Trophoblast cell (in vitro differentiated cells and primary cell): ENCODE measurements around the gene GAPDHS.
A peak's percentile ranks its signal among the peaks of the same experiment; 100 is the strongest.

Source experiments
- DNase-seq, 2 donors: peaks; one replicate each; pipeline ENCODE4 v3.0.0-alpha.2; 2016
- H2AFZ ChIP-seq: 2 replicates; pipeline ENCODE4 v1.6.1; 2013; ENCODE audit warnings: low read length, moderate library complexity, mild to moderate bottlenecking; ENCODE audit not compliant: insufficient read depth, poor library complexity
- H2AK5ac ChIP-seq: 2 replicates; pipeline ENCODE4 v1.6.1; 2013; ENCODE audit warnings: mild to moderate bottlenecking, low read length
- H2BK120ac ChIP-seq: 2 replicates; pipeline ENCODE4 v1.6.1; 2013; ENCODE audit warnings: low read length, mild to moderate bottlenecking, moderate library complexity; ENCODE audit not compliant: insufficient read depth, poor library complexity
- H2BK12ac ChIP-seq: 2 replicates; pipeline ENCODE4 v1.6.1; 2013; ENCODE audit warnings: mild to moderate bottlenecking, low read length, moderate library complexity
- H2BK5ac ChIP-seq: 2 replicates; pipeline ENCODE4 v1.6.1; 2013; ENCODE audit warnings: low read length, low read depth, moderate library complexity, mild to moderate bottlenecking; ENCODE audit not compliant: poor library complexity
- H3K14ac ChIP-seq: 2 replicates; pipeline ENCODE4 v1.6.1; 2013; ENCODE audit warnings: mild to moderate bottlenecking, low read length
- H3K18ac ChIP-seq: 2 replicates; pipeline ENCODE4 v1.6.1; 2013; ENCODE audit warnings: mild to moderate bottlenecking, low read length
- H3K23ac ChIP-seq: 2 replicates; pipeline ENCODE4 v1.6.1; 2013; ENCODE audit warnings: low read length
- H3K27ac ChIP-seq: 2 replicates; pipeline ENCODE4 v1.5.1; 2013; ENCODE audit warnings: low read depth, mild to moderate bottlenecking, inconsistent platforms, low read length, moderate library complexity
- H3K27me3 ChIP-seq: 2 replicates; pipeline ENCODE4 v1.6.1; 2013; ENCODE audit warnings: inconsistent platforms, mild to moderate bottlenecking, low read length, moderate library complexity; ENCODE audit not compliant: insufficient read depth
- H3K36me3 ChIP-seq, 2 experiments: 1 replicate in 1 of 2; 2 replicates in 1 of 2; pipeline ENCODE4 v1.6.1; 2013; ENCODE audit warnings: low read length in 2 of 2, mild to moderate bottlenecking in 2 of 2, moderate library complexity in 1 of 2; ENCODE audit not compliant: insufficient read depth in 2 of 2, control insufficient read depth in 1 of 2
- H3K4ac ChIP-seq: 2 replicates; pipeline ENCODE4 v1.6.1; 2013; ENCODE audit warnings: low read depth, mild to moderate bottlenecking, low read length, moderate library complexity
- H3K4me1 ChIP-seq, 2 experiments: 1 replicate in 1 of 2; 2 replicates in 1 of 2; pipeline ENCODE4 v1.6.1; 2013; ENCODE audit warnings: low read length in 2 of 2, mild to moderate bottlenecking in 2 of 2, moderate library complexity in 1 of 2; ENCODE audit not compliant: insufficient read depth in 2 of 2, control insufficient read depth in 1 of 2
- H3K4me2 ChIP-seq: 2 replicates; pipeline ENCODE4 v1.6.1; 2013; ENCODE audit warnings: inconsistent platforms, mild to moderate bottlenecking, low read length, moderate library complexity
- H3K4me3 ChIP-seq: 2 replicates; pipeline ENCODE4 v1.5.1; 2013; ENCODE audit warnings: mild to moderate bottlenecking, low read depth, low read length, inconsistent platforms
- H3K79me1 ChIP-seq: one replicate; pipeline ENCODE4 v1.6.1; 2013; ENCODE audit warnings: low read length
- H3K79me2 ChIP-seq: 2 replicates; pipeline ENCODE4 v1.6.1; 2013; ENCODE audit warnings: low read length, mild to moderate bottlenecking; ENCODE audit not compliant: control insufficient read depth, insufficient read depth, poor library complexity
- H3K9ac ChIP-seq: 2 replicates; pipeline ENCODE4 v1.6.1; 2013; ENCODE audit warnings: mild to moderate bottlenecking, low read length
- H3K9me3 ChIP-seq: 2 replicates; pipeline ENCODE4 v1.6.1; 2013; ENCODE audit warnings: low read depth, mild to moderate bottlenecking, control low read depth, inconsistent platforms, low read length; ENCODE audit not compliant: insufficient read depth
- H4K12ac ChIP-seq: 2 replicates; pipeline ENCODE4 v1.6.1; 2013; ENCODE audit warnings: low read depth, mild to moderate bottlenecking, low read length, moderate library complexity
- H4K8ac ChIP-seq: 2 replicates; pipeline ENCODE4 v1.6.1; 2013; ENCODE audit warnings: low read depth, mild to moderate bottlenecking, low read length, moderate library complexity
- H4K91ac ChIP-seq: one replicate; pipeline ENCODE4 v1.6.1; 2013; ENCODE audit warnings: low read depth, mild to moderate bottlenecking, low read length, moderate library complexity
- WGBS: extraction: QIAGEN DNeasy Blood & Tissue Kit; methylation state at CpG from one replicate; pipeline ENCODE4 v1.1.7; 2013; ENCODE audit warnings: missing lambda C conversion rate; ENCODE audit not compliant: insufficient read length, insufficient coverage; ENCODE audit errors: extremely low coverage; 5-methylcytosine and 5-hydroxymethylcytosine counted together

The GAPDHS gene

GRCh38 chr19:35549879-35550523 is 16.7 kb downstream of the GAPDHS start:
- H3K79me2 ChIP-seq, result peaks cover 5% of the 10 kb centered on the region
- H3K9me3 ChIP-seq, result no peaks in the 10 kb centered on the region
- no CpG with 5 or more reads among the region's 15 CpGs for WGBS
- H4K91ac ChIP-seq, result no peak overlapping the region
- H3K4me2 ChIP-seq, result no peak overlapping the region
- H3K4ac ChIP-seq, result no peak overlapping the region
- no peak overlapping the region for H2BK120ac ChIP-seq
- H3K4me1 ChIP-seq, result peaks cover 4 to 8% of the 10 kb centered on the region in 2 experiments
- H3K9ac ChIP-seq, result no peak overlapping the region
- no peak overlapping the region for H4K8ac ChIP-seq
- H3K18ac ChIP-seq, result no peak overlapping the region
- no peak overlapping the region for H4K12ac ChIP-seq
- no peak overlapping the region for H2BK12ac ChIP-seq
- no peak overlapping the region for H2BK5ac ChIP-seq
- H3K4me3 ChIP-seq, result peak overlapping the region; percentile 8
- H2AFZ ChIP-seq, result no peak overlapping the region
- peaks cover 6% of the 10 kb centered on the region for H3K79me1 ChIP-seq
- H3K27me3 ChIP-seq, result no peaks in the 10 kb centered on the region
- H3K23ac ChIP-seq, result no peak overlapping the region
- DNase-seq, result no peak
- H3K14ac ChIP-seq, result no peak overlapping the region
- peaks cover 10% of the 10 kb centered on the region in 2 experiments for H3K36me3 ChIP-seq
- no peak overlapping the region for H3K27ac ChIP-seq
- no peak overlapping the region for H2AK5ac ChIP-seq

DNA sequence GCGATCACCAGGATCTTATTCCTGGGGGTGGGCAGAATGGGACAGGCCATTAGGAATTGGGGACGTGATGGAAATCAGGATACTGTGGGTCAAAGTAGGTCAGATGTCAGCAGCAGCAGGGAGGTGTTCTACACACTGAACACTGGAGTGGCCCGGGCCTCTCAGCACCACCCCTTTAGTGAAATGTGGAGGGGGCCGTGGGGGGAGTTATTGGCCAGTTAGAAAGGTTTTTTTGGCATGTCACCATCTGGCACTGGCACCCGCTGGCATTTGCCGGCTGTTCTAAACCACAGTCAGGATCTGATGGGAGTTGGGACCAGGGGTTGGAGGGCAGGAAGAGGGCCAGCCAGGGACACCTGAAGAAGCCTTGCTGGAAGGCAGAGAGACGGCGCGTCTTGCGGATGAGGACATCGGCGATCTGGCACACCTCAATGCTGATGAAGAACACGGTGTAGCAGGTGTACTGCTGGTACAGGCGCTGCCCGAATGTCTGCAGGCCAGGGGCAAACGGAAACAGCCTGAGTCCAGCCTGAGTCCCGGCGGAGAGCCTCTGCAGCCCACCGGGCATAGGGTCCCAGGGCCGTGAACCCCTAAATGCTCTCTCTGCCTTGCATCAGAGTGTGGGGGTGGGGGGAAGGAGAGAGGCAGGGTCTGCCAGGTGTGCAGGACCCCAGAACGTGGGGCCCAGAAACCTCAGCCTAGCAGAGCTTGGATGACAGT is 18.0 kb downstream of the GAPDHS start:
- H2BK5ac ChIP-seq, result no peak overlapping the region
- H3K4me3 ChIP-seq, result no peak overlapping the region
- H4K8ac ChIP-seq, result no peak overlapping the region
- no peak overlapping the region for H2AFZ ChIP-seq
- H3K36me3 ChIP-seq, result peaks cover 10% of the 10 kb centered on the region in 2 experiments
- no peaks in the 10 kb centered on the region for H3K79me1 ChIP-seq
- H3K18ac ChIP-seq, result no peak overlapping the region
- H2AK5ac ChIP-seq, result no peak overlapping the region
- no peak overlapping the region for H3K27ac ChIP-seq
- H4K12ac ChIP-seq, result no peak overlapping the region
- no peak overlapping the region for H4K91ac ChIP-seq
- no peak overlapping the region for H3K23ac ChIP-seq
- no peak overlapping the region for H3K4me2 ChIP-seq
- H3K9me3 ChIP-seq, result no peaks in the 10 kb centered on the region
- no peaks in the 10 kb centered on the region for H3K27me3 ChIP-seq
- no CpG with 5 or more reads among the region's 21 CpGs for WGBS
- H3K4ac ChIP-seq, result no peak overlapping the region
- H2BK120ac ChIP-seq, result no peak overlapping the region
- DNase-seq, result no peak
- H3K4me1 ChIP-seq, result peaks cover 2 to 5% of the 10 kb centered on the region in 2 experiments
- no peaks in the 10 kb centered on the region for H3K79me2 ChIP-seq
- H2BK12ac ChIP-seq, result no peak overlapping the region
- H3K9ac ChIP-seq, result no peak overlapping the region
- H3K14ac ChIP-seq, result no peak overlapping the region

DNA sequence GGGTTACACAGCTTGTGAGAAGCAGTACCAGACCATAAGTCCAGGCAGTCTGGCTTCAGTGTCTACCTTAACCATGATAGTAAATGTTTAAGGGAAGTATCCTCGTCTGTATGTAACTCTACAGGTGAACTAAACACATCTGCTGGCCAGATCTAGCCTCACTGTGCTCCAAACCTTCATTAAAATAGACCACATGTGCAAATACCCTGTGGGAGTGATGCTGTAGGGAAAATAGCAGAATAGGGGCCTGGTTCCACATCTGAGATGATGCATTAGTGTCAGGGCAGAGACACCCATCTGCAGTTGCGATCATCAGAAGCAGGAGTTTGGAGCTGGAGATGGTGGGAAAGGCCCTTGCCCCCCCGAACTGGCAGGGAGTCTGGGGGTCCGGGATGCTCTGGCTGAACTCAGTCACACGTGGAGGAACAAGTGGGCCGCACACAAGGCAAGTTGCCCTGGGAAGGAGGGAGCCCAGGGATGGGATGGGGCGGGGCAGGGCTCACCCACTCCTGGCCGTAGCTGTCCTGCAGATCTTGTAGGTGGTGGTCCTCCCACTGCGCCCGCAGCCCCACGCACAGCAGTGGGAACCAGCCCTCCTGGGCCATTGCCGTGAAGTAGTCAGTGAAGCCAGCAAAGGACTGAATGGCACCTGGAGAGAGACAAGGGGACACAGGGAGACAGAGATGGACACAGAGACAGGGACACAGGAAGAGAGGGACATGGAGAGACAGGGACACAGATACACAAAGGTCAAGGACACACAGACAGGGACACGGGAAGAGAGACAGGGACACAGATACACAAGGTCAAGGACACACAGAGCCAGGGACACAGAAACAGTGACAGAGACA is 19.5 kb downstream of the GAPDHS start:
- H3K79me1 ChIP-seq, result no peaks in the 10 kb centered on the region
- no peak overlapping the region for H2AFZ ChIP-seq
- WGBS, result no CpG with 5 or more reads among the region's 13 CpGs
- no peak overlapping the region for H2AK5ac ChIP-seq
- H3K36me3 ChIP-seq, result peaks cover 4 to 6% of the 10 kb centered on the region in 2 experiments
- H4K12ac ChIP-seq, result no peak overlapping the region
- no peak overlapping the region for H3K4ac ChIP-seq
- H3K9me3 ChIP-seq, result no peaks in the 10 kb centered on the region
- H3K79me2 ChIP-seq, result no peaks in the 10 kb centered on the region
- no peak overlapping the region for H4K91ac ChIP-seq
- H3K4me3 ChIP-seq, result no peak overlapping the region
- H4K8ac ChIP-seq, result no peak overlapping the region
- no peak for DNase-seq
- no peak overlapping the region for H3K4me2 ChIP-seq
- H2BK120ac ChIP-seq, result no peak overlapping the region
- no peak overlapping the region for H3K18ac ChIP-seq
- no peaks in the 10 kb centered on the region for H3K27me3 ChIP-seq
- no peak overlapping the region for H3K9ac ChIP-seq
- peaks cover 0 to 5% of the 10 kb centered on the region in 2 experiments for H3K4me1 ChIP-seq
- H2BK5ac ChIP-seq, result no peak overlapping the region
- H3K23ac ChIP-seq, result peak overlapping the region; percentile 5
- H2BK12ac ChIP-seq, result no peak overlapping the region
- H3K27ac ChIP-seq, result no peak overlapping the region
- no peak overlapping the region for H3K14ac ChIP-seq

- Histone ChIP-seq H3K9me3 (peaks cover 7% of the 10 kb centered on the region), H3K27me3 (peaks cover 7% of the 10 kb centered on the region), H2AFZ (no peak overlapping the region), H3K4me3 (no peak overlapping the region), H2BK120ac (no peak overlapping the region), H3K4ac (no peak overlapping the region), H2BK12ac (no peak overlapping the region), H4K91ac (no peak overlapping the region), H3K4me1 (peaks cover 2 to 3% of the 10 kb centered on the region in 2 experiments), H2BK5ac (no peak overlapping the region), H3K18ac (no peak overlapping the region), H3K23ac (peak overlapping the region; percentile 5), H3K9ac (no peak overlapping the region), H4K8ac (no peak overlapping the region), H4K12ac (no peak overlapping the region), H3K79me1 (no peaks in the 10 kb centered on the region), H3K36me3 (peaks cover 4 to 6% of the 10 kb centered on the region in 2 experiments), H3K27ac (no peak overlapping the region), H2AK5ac (no peak overlapping the region), H3K14ac (no peak overlapping the region), H3K79me2 (no peaks in the 10 kb centered on the region), H3K4me2 (no peak overlapping the region)
- WGBS, result no CpG with 5 or more reads among the region's 14 CpGs
- DNase-seq, result no peak
These were observed 20.2 kb downstream of the GAPDHS start for GRCh38 chr19:35553385-35554000.
